ENCODE data around the gene TASP1. TPM values are rescaled to one million over a fixed set of nuclear protein-coding genes. Genes with fewer than 3 reads are reported as not detected.

The TASP1 gene
- total RNA-seq, 4 donors from 2014 or later: 1.7 to 4.2 (median 2.7) TPM

Other genes starting within 250 kb of the TASP1 start
- 10 to 100 TPM in 3 of 4 donors, 1 to 10 TPM in 1; 8.6 to 12.2 (median 10.8) TPM for gene ESF1, start 146.0 kb upstream of the TASP1 start, total RNA-seq
- gene NDUFAF5, start 146.1 kb upstream of the TASP1 start, total RNA-seq: 10 to 100 TPM; 14.5 to 33.6 (median 16.8) TPM

All from gastrocnemius medialis (tissue), 4 donors.